Activated T-helper 1 cell treated with anti-CD3 and anti-CD28 coated beads, Interleukin-12 subunit alpha, Interleukin-12 subunit beta, Interleukin-2, Interleukin-4 antibody, amounts not matched to agents 30 ng/mL and 10 ng/mL and 1 ng/mL, durations not matched to agents 14 hours and 24 hours and 36 hours (primary cell): ENCODE data around the gene HLA-DQB1. TPM values are rescaled to one million over a fixed set of nuclear protein-coding genes. Genes with fewer than 3 reads are reported as not detected.

Source experiments
- DNase-seq: peaks from one replicate; pipeline ENCODE4 v3.0.0; 2021; ENCODE audit warnings: low spot score
- H3K27ac Mint-ChIP-seq: one replicate; pipeline ENCODE4 v1.8.0; 2021; ENCODE audit warnings: mild to moderate bottlenecking, mixed read lengths
- H3K27me3 Mint-ChIP-seq: one replicate; pipeline ENCODE4 v1.8.0; 2022; ENCODE audit warnings: mild to moderate bottlenecking, moderate library complexity, mixed read lengths; ENCODE audit not compliant: insufficient read depth
- H3K36me3 Mint-ChIP-seq: one replicate; pipeline ENCODE4 v1.8.0; 2021; ENCODE audit warnings: low read depth, mixed read lengths
- H3K4me1 Mint-ChIP-seq: one replicate; pipeline ENCODE4 v1.8.0; 2021; ENCODE audit warnings: low read depth, mixed read lengths
- H3K4me3 Mint-ChIP-seq: one replicate; pipeline ENCODE4 v1.8.0; 2021; ENCODE audit warnings: mild to moderate bottlenecking, moderate library complexity, mixed read lengths
- H3K9me3 Mint-ChIP-seq: one replicate; pipeline ENCODE4 v1.8.0; 2021; ENCODE audit warnings: mixed read lengths
- intact Hi-C: fragments of 100-400 bp; cut with micrococcal nuclease; formaldehyde crosslinking; loops from one replicate; pipeline ENCODE4 v1.15.1; 2024
- total RNA-seq: library from RNA; stranded (reverse); gene quantifications from 2 replicates; pipeline ENCODE4 v1.2.3, GENCODE V29; 2022

HLA-DQB1 gene
- total RNA-seq, 1 donor from 2014 or later, result 4.7 TPM

- Mint-ChIP-seq H3K27me3 (peaks cover 4% of the 10 kb centered on the region), H3K27ac (peak overlapping the region; percentile 13), H3K4me3 (no peak overlapping the region), H3K4me1 (peaks cover 20% of the 10 kb centered on the region), H3K36me3 (peaks cover 9% of the 10 kb centered on the region), H3K9me3 (peaks cover 23% of the 10 kb centered on the region)
- intact Hi-C loops, result no loop called here
- DNase-seq, result no peak
Observed at GRCh38 chr6:32615885-32616532, 50.4 kb downstream of the HLA-DQB1 start.

DNA sequence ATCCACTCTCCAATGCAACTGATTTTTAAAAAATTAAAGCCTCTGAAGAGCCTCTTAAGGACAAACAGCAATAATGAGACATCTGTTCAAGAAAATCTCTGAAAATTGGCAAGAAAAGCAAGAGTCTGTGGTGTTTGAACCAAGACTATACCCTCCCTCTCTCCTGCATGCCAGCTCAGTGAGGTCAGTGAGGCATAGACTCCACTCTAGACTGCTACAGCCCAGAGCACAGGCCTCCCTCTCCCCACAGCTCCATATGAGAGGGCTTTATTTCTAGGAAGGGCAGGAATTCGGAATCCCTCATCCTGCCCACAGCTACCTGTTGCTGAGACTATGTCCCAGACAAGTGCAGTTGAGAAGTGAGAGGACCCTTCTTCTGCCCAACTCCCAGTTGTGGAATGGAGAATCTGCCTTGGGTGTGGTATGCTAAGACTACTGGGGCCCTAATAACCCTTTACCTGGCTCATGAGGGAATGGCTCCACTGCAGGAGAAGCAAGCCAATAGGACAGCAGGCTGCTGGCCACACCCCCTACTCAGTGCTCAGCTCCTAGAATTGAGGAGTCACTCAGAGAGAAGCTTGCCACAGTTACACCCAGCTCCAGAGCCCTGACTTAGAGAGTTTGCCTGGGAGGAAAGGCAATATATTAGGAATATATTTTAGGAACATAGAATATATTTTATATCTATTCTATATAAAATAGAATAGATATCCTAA is 51.9 kb downstream of the HLA-DQB1 start:
- H3K27me3 Mint-ChIP-seq, result peaks cover 4% of the 10 kb centered on the region
- no peak overlapping the region for H3K27ac Mint-ChIP-seq
- peaks cover 23% of the 10 kb centered on the region for H3K9me3 Mint-ChIP-seq
- peaks cover 9% of the 10 kb centered on the region for H3K36me3 Mint-ChIP-seq
- H3K4me1 Mint-ChIP-seq, result peaks cover 16% of the 10 kb centered on the region
- DNase-seq, result no peak
- no peak overlapping the region for H3K4me3 Mint-ChIP-seq
- intact Hi-C loops, result no loop called here

GRCh38 chr6:32613475-32613874 is 53.0 kb downstream of the HLA-DQB1 start:
- intact Hi-C loops, result no loop called here
- Mint-ChIP-seq H3K27ac (no peak overlapping the region), H3K9me3 (peaks cover 19% of the 10 kb centered on the region), H3K27me3 (peaks cover 4% of the 10 kb centered on the region), H3K36me3 (peaks cover 9% of the 10 kb centered on the region), H3K4me3 (no peak overlapping the region), H3K4me1 (peaks cover 17% of the 10 kb centered on the region)
- no peak for DNase-seq

DNA sequence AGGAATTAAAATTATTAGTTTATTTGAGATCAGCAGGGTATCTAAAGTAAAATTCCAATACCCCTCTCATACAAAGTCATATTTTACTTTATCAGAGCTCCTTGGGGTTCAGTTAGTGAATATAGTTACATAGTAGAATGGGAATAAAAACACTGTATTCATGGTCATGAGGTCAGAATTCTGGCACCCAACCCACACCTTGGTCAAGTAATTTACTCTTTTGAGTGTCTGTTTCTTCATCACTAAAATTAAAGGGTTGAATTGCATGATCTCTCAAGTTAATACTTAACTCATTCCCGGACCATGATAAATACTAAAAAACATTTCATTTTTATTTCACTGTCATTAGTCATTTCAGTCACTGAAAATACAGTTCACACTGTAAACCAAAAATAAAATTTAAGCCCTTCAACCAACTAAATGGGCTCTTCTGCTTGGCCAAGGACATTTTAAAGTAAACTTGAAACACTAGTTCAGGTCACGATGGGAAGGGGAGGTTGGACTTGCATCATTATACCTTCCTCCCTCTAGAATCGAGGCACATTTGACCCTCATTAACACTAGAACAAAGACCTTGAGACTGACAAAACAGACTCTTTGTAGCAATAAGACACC is 55.7 kb downstream of the HLA-DQB1 start:
- intact Hi-C loops, result loop anchor here (1.0 to 2.0 kb wide), 3 partner anchors 13 to 75 kb away; no protein-coding TSS in a partner anchor

DNA sequence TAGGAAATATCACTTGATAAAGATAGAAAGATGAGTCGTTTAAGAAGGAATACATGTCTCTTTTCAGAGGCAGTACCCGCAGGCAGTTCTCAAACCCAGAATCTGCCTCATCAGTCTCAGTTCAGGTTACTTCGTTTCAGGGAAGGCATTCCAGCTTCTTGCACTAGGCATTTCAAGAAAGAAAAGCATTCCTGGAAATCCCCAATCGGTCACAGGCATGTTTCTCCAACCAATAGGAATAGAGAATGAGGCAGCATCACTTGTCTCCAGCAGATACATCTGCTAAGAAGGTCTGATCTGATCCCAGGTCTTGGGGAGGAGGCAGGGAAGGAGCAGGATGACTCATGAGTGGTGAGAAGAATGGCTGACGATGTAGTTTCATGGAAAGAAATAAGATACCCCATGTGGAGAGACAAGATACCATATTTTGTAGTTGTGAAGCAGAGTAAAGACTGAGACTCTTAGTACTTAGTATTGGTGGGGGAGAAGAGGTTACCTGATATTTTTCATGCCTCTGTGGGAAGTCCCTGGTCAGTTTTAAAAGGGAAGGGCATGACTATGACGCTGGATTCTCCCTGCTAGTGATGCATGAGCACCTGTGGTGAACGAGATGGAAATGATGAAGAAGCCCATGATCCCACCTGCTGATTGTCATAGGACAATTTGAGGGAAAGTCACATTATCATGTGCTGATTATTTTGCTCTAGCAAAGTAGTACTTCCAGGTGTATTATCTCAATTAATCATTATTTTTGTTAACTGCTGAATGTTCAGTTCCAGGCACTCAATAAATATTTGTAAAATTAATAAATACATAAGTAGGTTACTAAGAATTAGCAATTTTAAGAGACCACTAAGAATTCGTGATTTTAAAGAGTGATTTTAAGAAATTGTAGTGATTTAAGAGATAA is 56.5 kb downstream of the HLA-DQB1 start:
- Mint-ChIP-seq H3K27ac (no peak overlapping the region), H3K36me3 (no peaks in the 10 kb centered on the region), H3K9me3 (no peaks in the 10 kb centered on the region), H3K4me3 (no peak overlapping the region), H3K4me1 (peaks cover 15% of the 10 kb centered on the region), H3K27me3 (no peaks in the 10 kb centered on the region)
- peak; percentile 62 for DNase-seq
- intact Hi-C loops, result loop anchor here (1.0 to 2.0 kb wide), 3 partner anchors 13 to 75 kb away; no protein-coding TSS in a partner anchor

More for the DNA sequence above, 55.7 kb downstream of the HLA-DQB1 start:
- peaks cover 18% of the 10 kb centered on the region for H3K4me1 Mint-ChIP-seq
- H3K36me3 Mint-ChIP-seq, result no peaks in the 10 kb centered on the region
- DNase-seq, result no peak
- H3K27ac Mint-ChIP-seq, result no peak overlapping the region
- H3K4me3 Mint-ChIP-seq, result no peak overlapping the region
- peaks cover 2% of the 10 kb centered on the region for H3K27me3 Mint-ChIP-seq
- peaks cover 5% of the 10 kb centered on the region for H3K9me3 Mint-ChIP-seq

Other genes with a start within 250 kb of the HLA-DQB1 start
- gene HLA-DRA, start 226.8 kb downstream of the HLA-DQB1 start, total RNA-seq, result 39.3 and 40.1 TPM in 2 replicates
- 15.8 and 20.3 TPM in 2 replicates for gene HLA-DRB5, start 136.4 kb downstream of the HLA-DQB1 start, total RNA-seq
- gene HLA-DRB1, start 76.8 kb downstream of the HLA-DQB1 start, total RNA-seq, result 33.1 and 33.7 TPM in 2 replicates
- gene HLA-DQA1, start 29.3 kb downstream of the HLA-DQB1 start, total RNA-seq, result 12.5 and 13.3 TPM in 2 replicates
- gene HLA-DQA2, start 74.7 kb upstream of the HLA-DQB1 start, total RNA-seq, result 1.8 and 2.7 TPM in 2 replicates
- gene HLA-DQB2, start 96.9 kb upstream of the HLA-DQB1 start, total RNA-seq, result 0.51 and 0.67 TPM in 2 replicates
- 4.2 and 4.3 TPM in 2 replicates for gene HLA-DOB, start 150.3 kb upstream of the HLA-DQB1 start, total RNA-seq
- 160 and 167 TPM in 2 replicates for gene TAP2, start 172.1 kb upstream of the HLA-DQB1 start, total RNA-seq
- gene PSMB8, start 177.4 kb upstream of the HLA-DQB1 start, total RNA-seq, result 353 and 358 TPM in 2 replicates
- 284 and 290 TPM in 2 replicates for gene TAP1, start 187.0 kb upstream of the HLA-DQB1 start, total RNA-seq
- 249 and 253 TPM in 2 replicates for gene PSMB9, start 187.5 kb upstream of the HLA-DQB1 start, total RNA-seq